Measurements from ENCODE around the gene TNFRSF1B. TPM values are rescaled to one million over a fixed set of nuclear protein-coding genes. Genes with fewer than 3 reads are reported as not detected.

Gene TNFRSF1B
- total and polyA plus RNA-seq, 9 of the 15 experiments (the other 6 are each of a cell fraction or from before 2014, with no cell fraction given): 8.8 to 91.3 (median 36.0) TPM

DNA sequence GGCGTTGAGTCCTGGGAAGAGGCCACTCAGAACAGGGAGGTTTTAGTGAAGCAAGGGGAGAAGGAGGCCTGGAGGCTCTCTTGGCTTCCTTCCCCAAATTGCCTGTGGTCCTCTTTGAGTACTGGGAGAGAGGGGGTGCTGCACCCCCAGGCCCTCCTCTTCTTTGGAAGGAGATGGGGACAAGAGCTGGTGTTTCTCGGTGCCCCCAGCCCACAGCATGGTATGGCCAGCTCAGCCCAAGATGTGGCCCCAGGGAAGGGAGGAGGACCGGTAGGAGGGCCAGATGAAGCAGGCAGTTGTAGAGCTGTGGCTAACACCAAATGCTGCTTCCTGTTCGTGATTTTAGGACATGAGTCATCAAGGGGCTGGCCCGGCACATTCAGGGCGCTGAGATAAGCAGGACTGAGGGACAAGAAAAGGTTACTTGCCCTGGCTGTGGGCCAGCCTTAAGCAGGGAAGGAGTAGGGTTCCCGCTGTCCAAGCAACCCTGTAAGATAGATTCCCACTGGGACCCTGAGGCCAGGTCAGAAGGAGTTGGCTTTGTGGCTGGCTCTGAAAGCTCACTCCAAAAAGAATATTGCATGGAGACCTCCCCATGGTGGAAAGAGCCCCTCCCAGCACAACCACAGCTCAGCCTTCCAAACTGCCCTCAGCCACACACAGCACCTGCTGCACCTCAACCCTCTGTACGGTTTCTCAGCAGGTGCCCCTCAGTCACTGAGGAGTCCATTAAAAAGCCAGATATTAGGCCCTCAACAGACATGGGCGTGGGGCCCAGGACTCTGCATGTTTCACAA is 4.9 kb upstream of the TNFRSF1B start (continued):
- TF ChIP-seq, protein P1, sequence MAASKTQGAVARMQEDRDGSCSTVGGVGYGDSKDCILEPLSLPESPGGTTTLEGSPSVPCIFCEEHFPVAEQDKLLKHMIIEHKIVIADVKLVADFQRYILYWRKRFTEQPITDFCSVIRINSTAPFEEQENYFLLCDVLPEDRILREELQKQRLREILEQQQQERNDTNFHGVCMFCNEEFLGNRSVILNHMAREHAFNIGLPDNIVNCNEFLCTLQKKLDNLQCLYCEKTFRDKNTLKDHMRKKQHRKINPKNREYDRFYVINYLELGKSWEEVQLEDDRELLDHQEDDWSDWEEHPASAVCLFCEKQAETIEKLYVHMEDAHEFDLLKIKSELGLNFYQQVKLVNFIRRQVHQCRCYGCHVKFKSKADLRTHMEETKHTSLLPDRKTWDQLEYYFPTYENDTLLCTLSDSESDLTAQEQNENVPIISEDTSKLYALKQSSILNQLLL (CRISPR knock-in tag; IDR thresholded peaks at IDR 0.05; ENCODE audit: borderline replicate concordance): no peak
- TF ChIP-seq HDAC2 (IDR thresholded peaks at IDR 0.05) (peak; percentile 98), ZNF707 (CRISPR knock-in tag; conservative IDR thresholded peaks at IDR 0.05) (no peak), ZNF586 (CRISPR knock-in tag; conservative IDR thresholded peaks at IDR 0.05) (no peak), MEF2D (tag; conservative IDR thresholded peaks at IDR 0.05; ENCODE audit: low read depth) (peak; percentile 45; the same call in 1 of the 2 replicates), NRF1 (conservative IDR thresholded peaks at IDR 0.05 in 1 of 2, IDR thresholded peaks at IDR 0.05 in 1 of 2) (peak; percentile 32 to 57; a peak in 3 of 4 replicates), MTA3 (IDR thresholded peaks at IDR 0.05; ENCODE audit: borderline replicate concordance) (peak; percentile 91; the same call in 1 of the 2 replicates), RUNX1 (IDR thresholded peaks at IDR 0.05; ENCODE audit: low read depth) (peak; percentile 88; the same call in 1 of the 2 replicates), ZNF76 (CRISPR knock-in tag; IDR thresholded peaks at IDR 0.05; ENCODE audit: borderline replicate concordance) (0 out of 2 replicates have a peak, but pooled peaks have one; percentile 23), TEAD4 (IDR thresholded peaks at IDR 0.05; ENCODE audit: low read length) (peak; percentile 92), TEAD4 (CRISPR knock-in tag; IDR thresholded peaks at IDR 0.05; ENCODE audit: borderline replicate concordance) (no peak), ESRRB (CRISPR knock-in tag; IDR thresholded peaks at IDR 0.05; ENCODE audit: borderline replicate concordance) (no peak), TCF7L2 (IDR thresholded peaks at IDR 0.05; ENCODE audit: low read depth, low read length) (peak; percentile 32; the same call in 1 of the 2 replicates), XRCC5 (IDR thresholded peaks at IDR 0.05; ENCODE audit: low read depth, low read length) (peak; percentile 73), EP300 (IDR thresholded peaks at IDR 0.05; ENCODE audit: low read length) (peak; percentile 93), FOS (IDR thresholded peaks at IDR 0.05; ENCODE audit: extremely low read depth, insufficient read length) (peak; percentile 87), RNF2 (IDR thresholded peaks at IDR 0.05) (peak; percentile 95), HNRNPLL (IDR thresholded peaks at IDR 0.05; ENCODE audit: low read depth, low read length, poor library complexity, severe bottlenecking) (no peak), BACH1 (tag; IDR thresholded peaks at IDR 0.05) (0 out of 2 replicates have a peak, but pooled peaks have one; percentile 48), CBFA2T3 (IDR thresholded peaks at IDR 0.05) (peak; percentile 96)
- TF ChIP-seq, protein P2, sequence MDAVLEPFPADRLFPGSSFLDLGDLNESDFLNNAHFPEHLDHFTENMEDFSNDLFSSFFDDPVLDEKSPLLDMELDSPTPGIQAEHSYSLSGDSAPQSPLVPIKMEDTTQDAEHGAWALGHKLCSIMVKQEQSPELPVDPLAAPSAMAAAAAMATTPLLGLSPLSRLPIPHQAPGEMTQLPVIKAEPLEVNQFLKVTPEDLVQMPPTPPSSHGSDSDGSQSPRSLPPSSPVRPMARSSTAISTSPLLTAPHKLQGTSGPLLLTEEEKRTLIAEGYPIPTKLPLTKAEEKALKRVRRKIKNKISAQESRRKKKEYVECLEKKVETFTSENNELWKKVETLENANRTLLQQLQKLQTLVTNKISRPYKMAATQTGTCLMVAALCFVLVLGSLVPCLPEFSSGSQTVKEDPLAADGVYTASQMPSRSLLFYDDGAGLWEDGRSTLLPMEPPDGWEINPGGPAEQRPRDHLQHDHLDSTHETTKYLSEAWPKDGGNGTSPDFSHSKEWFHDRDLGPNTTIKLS (IDR thresholded peaks at IDR 0.05; ENCODE audit: borderline replicate concordance, low read depth): no peak; the same call in 1 of the 2 replicates
- TF ChIP-seq, protein P3, sequence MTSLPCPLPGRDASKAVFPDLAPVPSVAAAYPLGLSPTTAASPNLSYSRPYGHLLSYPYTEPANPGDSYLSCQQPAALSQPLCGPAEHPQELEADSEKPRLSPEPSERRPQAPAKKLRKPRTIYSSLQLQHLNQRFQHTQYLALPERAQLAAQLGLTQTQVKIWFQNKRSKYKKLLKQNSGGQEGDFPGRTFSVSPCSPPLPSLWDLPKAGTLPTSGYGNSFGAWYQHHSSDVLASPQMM (CRISPR knock-in tag; IDR thresholded peaks at IDR 0.05): no peak
- TF ChIP-seq, protein P4, sequence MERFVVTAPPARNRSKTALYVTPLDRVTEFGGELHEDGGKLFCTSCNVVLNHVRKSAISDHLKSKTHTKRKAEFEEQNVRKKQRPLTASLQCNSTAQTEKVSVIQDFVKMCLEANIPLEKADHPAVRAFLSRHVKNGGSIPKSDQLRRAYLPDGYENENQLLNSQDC (CRISPR knock-in tag; IDR thresholded peaks at IDR 0.05): no peak
- TF ChIP-seq, protein P5, sequence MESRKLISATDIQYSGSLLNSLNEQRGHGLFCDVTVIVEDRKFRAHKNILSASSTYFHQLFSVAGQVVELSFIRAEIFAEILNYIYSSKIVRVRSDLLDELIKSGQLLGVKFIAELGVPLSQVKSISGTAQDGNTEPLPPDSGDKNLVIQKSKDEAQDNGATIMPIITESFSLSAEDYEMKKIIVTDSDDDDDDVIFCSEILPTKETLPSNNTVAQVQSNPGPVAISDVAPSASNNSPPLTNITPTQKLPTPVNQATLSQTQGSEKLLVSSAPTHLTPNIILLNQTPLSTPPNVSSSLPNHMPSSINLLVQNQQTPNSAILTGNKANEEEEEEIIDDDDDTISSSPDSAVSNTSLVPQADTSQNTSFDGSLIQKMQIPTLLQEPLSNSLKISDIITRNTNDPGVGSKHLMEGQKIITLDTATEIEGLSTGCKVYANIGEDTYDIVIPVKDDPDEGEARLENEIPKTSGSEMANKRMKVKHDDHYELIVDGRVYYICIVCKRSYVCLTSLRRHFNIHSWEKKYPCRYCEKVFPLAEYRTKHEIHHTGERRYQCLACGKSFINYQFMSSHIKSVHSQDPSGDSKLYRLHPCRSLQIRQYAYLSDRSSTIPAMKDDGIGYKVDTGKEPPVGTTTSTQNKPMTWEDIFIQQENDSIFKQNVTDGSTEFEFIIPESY (CRISPR knock-in tag; IDR thresholded peaks at IDR 0.05): peak; percentile 69
